IMR-90 (cell line): ENCODE data around the gene OXA1L. TPM values are rescaled to one million over a fixed set of nuclear protein-coding genes. Genes with fewer than 3 reads are reported as not detected.

Experiments
- ATAC-seq: fragments of 200-7000 bp; cut with Tn5 transposase; 2 replicates; pipeline ENCODE4 v1.9.1; 2020; ENCODE audit warnings: low read depth, mild to moderate bottlenecking, moderate library complexity
- BruUV-seq: library from RNA; stranded (reverse); fragments of 400-500 nt; replicated peaks from 2 replicates; lab custom pipeline; 2021; lab: Mats Ljungman, UMichigan
- CTCF ChIA-PET: fragments of 300-600 bp; formaldehyde crosslinking; extraction: SDS; loops from one replicate; lab custom pipeline; 2021; ENCODE audit warnings: antibody characterized with exemption; lab: Yijun Ruan, JAX
- POLR2A ChIA-PET: fragments of 300-600 bp; sonication (Branson Sonifier 250); formaldehyde crosslinking; loops from one replicate; lab custom pipeline; 2022; ENCODE audit warnings: antibody characterized with exemption; ENCODE audit not compliant: unreplicated experiment; lab: Charles Lee
- DNase-seq: peaks from one replicate; pipeline ENCODE4 v3.0.0; 2013
- H2AFZ ChIP-seq: replicated peaks from 2 replicates; pipeline ENCODE3; 2013; ENCODE audit warnings: low read length, mild to moderate bottlenecking; ENCODE audit not compliant: poor library complexity
- H2AK5ac ChIP-seq: 2 replicates; pipeline ENCODE4 v1.6.1; 2013; ENCODE audit warnings: low read depth, low read length, inconsistent platforms
- H2AK9ac ChIP-seq: replicated peaks from 2 replicates; pipeline ENCODE3; 2013; ENCODE audit warnings: mild to moderate bottlenecking, low read depth, low read length, moderate library complexity; ENCODE audit not compliant: poor library complexity
- H2BK120ac ChIP-seq: 2 replicates; pipeline ENCODE4 v1.6.1; 2013; ENCODE audit warnings: low read depth, low read length, inconsistent platforms
- H2BK15ac ChIP-seq: 3 replicates; pipeline ENCODE4 v1.6.1; 2013; ENCODE audit warnings: low read depth, low read length, inconsistent platforms
- H2BK20ac ChIP-seq: 2 replicates; pipeline ENCODE4 v1.6.1; 2013; ENCODE audit warnings: low read depth, mild to moderate bottlenecking, inconsistent platforms, low read length, moderate library complexity
- H2BK5ac ChIP-seq: 2 replicates; pipeline ENCODE4 v1.6.1; 2013; ENCODE audit warnings: mild to moderate bottlenecking, low read depth, low read length, inconsistent platforms; ENCODE audit not compliant: poor library complexity, severe bottlenecking
- H3K14ac ChIP-seq: replicated peaks from 2 replicates; pipeline ENCODE4 v1.6.1; 2013; ENCODE audit warnings: low read depth, low read length, inconsistent platforms
- H3K18ac ChIP-seq: 2 replicates; pipeline ENCODE4 v1.6.1; 2013; ENCODE audit warnings: low read depth, low read length, control low read depth
- H3K23ac ChIP-seq: 2 replicates; pipeline ENCODE4 v1.6.1; 2013; ENCODE audit warnings: low read depth, low read length, inconsistent platforms
- H3K27ac ChIP-seq: 2 replicates; pipeline ENCODE4 v1.5.1; 2013; ENCODE audit warnings: mild to moderate bottlenecking, control low read depth, low read length; ENCODE audit not compliant: insufficient read depth
- H3K27me3 ChIP-seq: 2 replicates; pipeline ENCODE4 v1.6.1; 2013; ENCODE audit warnings: low read length; ENCODE audit not compliant: control insufficient read depth, insufficient read depth
- H3K36me3 ChIP-seq: 2 replicates; pipeline ENCODE4 v1.6.1; 2013; ENCODE audit warnings: low read length, mixed read lengths; ENCODE audit not compliant: control insufficient read depth, insufficient read depth
- H3K4ac ChIP-seq: 2 replicates; pipeline ENCODE4 v1.6.1; 2013; ENCODE audit warnings: low read depth, low read length, inconsistent platforms
- H3K4me1 ChIP-seq: 2 replicates; pipeline ENCODE4 v1.6.1; 2013; ENCODE audit warnings: low read length, mixed read lengths; ENCODE audit not compliant: control insufficient read depth, insufficient read depth
- H3K4me2 ChIP-seq: 2 replicates; pipeline ENCODE4 v1.6.1; 2013; ENCODE audit warnings: low read depth, mild to moderate bottlenecking, control low read depth, low read length, moderate library complexity
- H3K4me3 ChIP-seq: 2 replicates; pipeline ENCODE4 v1.5.1; 2013; ENCODE audit warnings: low read depth, mild to moderate bottlenecking, control low read depth, low read length, moderate library complexity; ENCODE audit not compliant: insufficient read depth
- H3K56ac ChIP-seq: 2 replicates; pipeline ENCODE4 v1.6.1; 2013; ENCODE audit warnings: low read length, inconsistent platforms; ENCODE audit not compliant: insufficient read depth; ENCODE audit errors: extremely low read depth
- H3K79me1 ChIP-seq, 2 experiments: 2 replicates each; pipeline ENCODE4 v1.6.1; 2013; ENCODE audit warnings: low read length in 2 of 2, inconsistent platforms in 1 of 2, low read depth in 1 of 2
- H3K9ac ChIP-seq: 2 replicates; pipeline ENCODE4 v1.6.1; 2013; ENCODE audit warnings: low read depth, low read length, control low read depth
- H3K9me1 ChIP-seq: 2 replicates; pipeline ENCODE4 v1.6.1; 2013; ENCODE audit warnings: low read length, inconsistent platforms; ENCODE audit not compliant: insufficient read depth
- H3K9me3 ChIP-seq: 2 replicates; pipeline ENCODE4 v1.6.1; 2013; ENCODE audit warnings: low read length; ENCODE audit not compliant: control insufficient read depth, insufficient read depth
- H4K20me1 ChIP-seq: 2 replicates; pipeline ENCODE4 v1.6.1; 2013; ENCODE audit warnings: low read length, inconsistent platforms; ENCODE audit not compliant: insufficient read depth
- H4K5ac ChIP-seq: 2 replicates; pipeline ENCODE4 v1.6.1; 2013; ENCODE audit warnings: mild to moderate bottlenecking, low read depth, low read length, control low read depth
- H4K8ac ChIP-seq, 2 experiments: 2 replicates each; pipeline ENCODE4 v1.6.1; 2013; ENCODE audit warnings: low read depth in 2 of 2, low read length in 2 of 2, control low read depth in 1 of 2, inconsistent platforms in 1 of 2
- H4K91ac ChIP-seq: 2 replicates; pipeline ENCODE4 v1.6.1; 2013; ENCODE audit warnings: low read depth, low read length, inconsistent platforms; ENCODE audit not compliant: insufficient read depth
- BHLHE40 ChIP-seq: fragments of 150-350 bp; IDR thresholded peaks from 2 replicates; pipeline ENCODE4 v1.6.1; 2016; ENCODE audit warnings: mild to moderate bottlenecking, low read depth, low read length
- CHD1 ChIP-seq: IDR thresholded peaks from 2 replicates; pipeline ENCODE4 v1.6.1; 2012; ENCODE audit warnings: low read depth, low read length, improper control_type of control experiment
- MAFK ChIP-seq: IDR thresholded peaks from 2 replicates; pipeline ENCODE4 v1.6.1; 2012; ENCODE audit warnings: low read depth, low read length, improper control_type of control experiment
- MXI1 ChIP-seq: IDR thresholded peaks from 2 replicates; pipeline ENCODE4 v1.6.1; 2012; ENCODE audit warnings: low read depth, mild to moderate bottlenecking, low read length, moderate library complexity, borderline replicate concordance
- WGBS, 2 experiments: methylation state at CpG; one replicate each; pipeline versions ENCODE4 v1.1.5 to v1.1.7; 2013; ENCODE audit warnings: missing lambda C conversion rate in 2 of 2; ENCODE audit not compliant: insufficient read length in 1 of 2; ENCODE audit errors: extremely low coverage in 2 of 2; 5-methylcytosine and 5-hydroxymethylcytosine counted together
- dilution Hi-C: fragments of 300-500 bp; cut with HindIII; formaldehyde crosslinking; loops from one replicate; pipeline ENCODE4 v1.14.3; 2018; ENCODE audit warnings: low sequenced_read_pairs; ENCODE audit not compliant: unreplicated experiment
- in situ Hi-C: fragments of 300-500 bp; cut with MboI; formaldehyde crosslinking; loops from 3 replicates; pipeline ENCODE4 v1.14.3; 2019; ENCODE audit warnings: low sequenced_read_pairs, inconsistent platforms, mixed read lengths
- intact Hi-C: fragments of 100-400 bp; cut with micrococcal nuclease; formaldehyde crosslinking; loops from 2 replicates; pipeline ENCODE4 v1.10.0; 2022
- polyA plus RNA-seq, 3 experiments: library from polyadenylated mRNA; depleted of rRNA; stranded (reverse); fragments of >200 nt; gene quantifications; 2 replicates each; pipeline ENCODE4 v1.2.3, GENCODE V29; 2012; ENCODE audit warnings: low replicate concordance in 1 of 3
- total RNA-seq: library from RNA; depleted of rRNA; stranded (reverse); fragments of >200 nt; gene quantifications from 2 replicates; pipeline ENCODE4 v1.2.3, GENCODE V29; 2012

Gene OXA1L
- total and polyA plus RNA-seq, 2 of the 4 experiments (the other 2 are of a cell fraction), result 47.3 to 113 TPM

DNA sequence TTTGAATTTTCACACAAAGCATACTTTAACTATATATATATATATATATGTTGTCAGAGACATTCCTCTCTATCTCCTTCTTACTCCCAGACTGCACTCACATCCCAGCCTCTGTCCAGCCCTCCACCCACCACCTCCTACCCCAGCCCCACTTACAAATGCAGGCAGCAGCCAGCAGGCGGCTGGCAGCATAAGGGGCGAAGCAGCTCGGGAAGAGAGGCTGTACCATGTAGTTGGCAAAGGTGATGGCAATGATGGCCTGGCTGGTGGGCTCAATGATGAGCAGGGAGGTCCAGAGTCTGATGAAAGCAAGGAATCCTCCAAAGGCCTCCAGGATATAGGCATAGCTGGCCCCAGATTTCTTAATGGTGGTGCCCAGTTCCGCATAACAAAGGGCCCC lies 46.3 kb downstream of the OXA1L start:
- no peak overlapping the region for H2BK5ac ChIP-seq
- no peaks in the 10 kb centered on the region for H3K36me3 ChIP-seq
- no peak overlapping the region for H3K56ac ChIP-seq
- H2BK15ac ChIP-seq, result no peak overlapping the region
- no peak overlapping the region for H3K23ac ChIP-seq
- no peak overlapping the region for H3K4ac ChIP-seq
- POLR2A ChIA-PET, result no interaction called here
- H3K4me1 ChIP-seq, result peaks cover 10% of the 10 kb centered on the region
- H3K27me3 ChIP-seq, result no peaks in the 10 kb centered on the region
- WGBS, 2 experiments, result 88% methylated on average over 1 of the region's 4 CpGs; no CpG with 5 or more reads in 1 of the 2 experiments
- no peak overlapping the region for H2BK120ac ChIP-seq
- H3K9ac ChIP-seq, result no peak overlapping the region
- in situ Hi-C loops, result no loop called here
- H3K4me3 ChIP-seq, result no peak overlapping the region
- no peak overlapping the region for H3K27ac ChIP-seq
- no peak overlapping the region for H4K91ac ChIP-seq
- CTCF ChIA-PET, result interaction anchor here (0.6 kb wide), 1 partner anchor 32 kb away, joined by 5 read pairs; no protein-coding TSS in a partner anchor
- H3K14ac ChIP-seq, result no peak overlapping the region
- intact Hi-C loops, result no loop called here
- H4K20me1 ChIP-seq, result no peaks in the 10 kb centered on the region
- peak overlapping the region; percentile 63 for H2AFZ ChIP-seq
- H4K8ac ChIP-seq, result no peak overlapping the region
- H3K9me1 ChIP-seq, result 0 out of 2 replicates have a peak, but pooled peaks cover 11% of the 10 kb centered on the region
- ATAC-seq, result no peak
- no peak overlapping the region for H2BK20ac ChIP-seq
- dilution Hi-C loops, result no loop called here
- no peak overlapping the region for H3K18ac ChIP-seq
- H3K4me2 ChIP-seq, result no peak overlapping the region
- no peak for TF ChIP-seq MXI1
- no peak for TF ChIP-seq CHD1
- no peak for TF ChIP-seq MAFK
- no peak for TF ChIP-seq BHLHE40
- DNase-seq, result no peak
- H3K79me1 ChIP-seq, result no peaks in the 10 kb centered on the region
- H2AK9ac ChIP-seq, result no peak overlapping the region
- no peak overlapping the region for H2AK5ac ChIP-seq
- BruUV-seq, result no TSS peak
- no peaks in the 10 kb centered on the region for H3K9me3 ChIP-seq
- no peak overlapping the region for H4K5ac ChIP-seq
